GM12874 (cell line): ENCODE data around the gene CTNNA3.

Experiments
- TF ChIP-seq, protein P1 (sequence below): IDR thresholded peaks from 2 replicates; pipeline ENCODE4 v1.5.1; 2011; ENCODE audit warnings: low read depth, mild to moderate bottlenecking, control low read depth, low read length, moderate library complexity; ENCODE audit not compliant: insufficient read depth

CTNNA3 gene

DNA sequence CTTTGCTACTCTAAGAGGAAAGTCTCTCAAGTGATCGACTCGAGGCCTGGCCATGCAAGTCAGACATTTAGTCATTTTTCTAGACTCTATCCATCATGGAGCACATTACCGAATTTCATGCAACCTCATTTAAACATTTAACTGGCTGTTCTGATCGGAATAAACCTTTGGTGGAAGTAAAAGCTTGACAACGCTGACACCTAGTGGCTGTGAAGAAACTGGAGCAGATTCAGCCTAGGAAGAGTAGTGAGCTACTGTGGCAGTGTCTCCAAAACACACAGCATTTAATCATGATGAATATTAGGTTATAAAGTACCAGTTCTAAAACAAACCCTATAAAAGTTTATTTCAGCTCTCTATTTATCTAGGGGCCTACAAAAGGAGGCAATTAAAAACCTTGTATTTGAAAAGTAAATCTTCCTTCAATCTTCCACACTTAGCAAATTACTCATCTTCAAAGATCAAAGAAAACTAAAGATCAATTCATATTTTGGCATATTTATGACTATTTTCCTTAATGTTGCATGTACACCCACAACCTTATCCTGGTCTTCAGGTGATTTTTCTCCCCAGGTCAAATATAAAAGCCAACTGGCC, 175.0 kb downstream of the CTNNA3 start:
- TF ChIP-seq, protein P1, sequence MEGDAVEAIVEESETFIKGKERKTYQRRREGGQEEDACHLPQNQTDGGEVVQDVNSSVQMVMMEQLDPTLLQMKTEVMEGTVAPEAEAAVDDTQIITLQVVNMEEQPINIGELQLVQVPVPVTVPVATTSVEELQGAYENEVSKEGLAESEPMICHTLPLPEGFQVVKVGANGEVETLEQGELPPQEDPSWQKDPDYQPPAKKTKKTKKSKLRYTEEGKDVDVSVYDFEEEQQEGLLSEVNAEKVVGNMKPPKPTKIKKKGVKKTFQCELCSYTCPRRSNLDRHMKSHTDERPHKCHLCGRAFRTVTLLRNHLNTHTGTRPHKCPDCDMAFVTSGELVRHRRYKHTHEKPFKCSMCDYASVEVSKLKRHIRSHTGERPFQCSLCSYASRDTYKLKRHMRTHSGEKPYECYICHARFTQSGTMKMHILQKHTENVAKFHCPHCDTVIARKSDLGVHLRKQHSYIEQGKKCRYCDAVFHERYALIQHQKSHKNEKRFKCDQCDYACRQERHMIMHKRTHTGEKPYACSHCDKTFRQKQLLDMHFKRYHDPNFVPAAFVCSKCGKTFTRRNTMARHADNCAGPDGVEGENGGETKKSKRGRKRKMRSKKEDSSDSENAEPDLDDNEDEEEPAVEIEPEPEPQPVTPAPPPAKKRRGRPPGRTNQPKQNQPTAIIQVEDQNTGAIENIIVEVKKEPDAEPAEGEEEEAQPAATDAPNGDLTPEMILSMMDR = peak; percentile 71

DNA sequence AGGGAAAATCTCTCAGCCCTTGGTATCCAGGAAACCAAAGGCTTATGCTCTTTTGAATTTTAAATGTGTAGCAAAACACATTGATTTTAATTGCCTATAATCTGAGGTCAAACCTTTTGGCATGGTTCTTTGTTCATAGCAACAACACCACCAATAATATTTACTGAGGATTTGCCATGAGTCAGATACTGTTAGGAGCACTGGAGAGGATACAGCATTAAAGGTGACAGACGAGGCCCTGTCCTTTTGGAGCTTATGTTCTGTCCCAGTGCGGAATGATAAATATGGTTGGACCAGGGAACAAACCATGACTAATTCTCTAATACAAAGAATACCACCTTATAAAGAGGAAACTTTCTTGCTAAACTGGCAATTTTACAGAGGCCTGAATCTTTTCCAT, 176.6 kb downstream of the CTNNA3 start:
- TF ChIP-seq, protein P1 = no peak

DNA sequence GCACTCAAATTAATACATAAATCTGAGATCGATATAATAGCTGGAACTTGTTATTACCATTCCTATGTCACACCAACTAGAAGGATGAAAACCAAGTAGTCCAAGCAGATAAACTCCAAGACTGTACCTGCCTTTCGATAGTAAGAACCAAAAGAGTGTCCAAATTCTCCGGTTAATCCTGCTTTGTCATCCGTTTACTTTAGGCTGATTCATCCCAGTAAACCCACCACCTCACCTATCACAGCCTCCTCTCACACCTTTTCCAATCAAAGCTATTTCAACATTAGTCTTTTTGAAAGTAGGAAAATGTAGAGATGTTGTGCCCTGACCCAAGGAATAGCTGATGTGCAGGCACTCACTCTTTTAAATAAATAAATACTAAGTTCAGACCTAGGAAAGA, 177.2 kb downstream of the CTNNA3 start:
- TF ChIP-seq, protein P1 = no peak

DNA sequence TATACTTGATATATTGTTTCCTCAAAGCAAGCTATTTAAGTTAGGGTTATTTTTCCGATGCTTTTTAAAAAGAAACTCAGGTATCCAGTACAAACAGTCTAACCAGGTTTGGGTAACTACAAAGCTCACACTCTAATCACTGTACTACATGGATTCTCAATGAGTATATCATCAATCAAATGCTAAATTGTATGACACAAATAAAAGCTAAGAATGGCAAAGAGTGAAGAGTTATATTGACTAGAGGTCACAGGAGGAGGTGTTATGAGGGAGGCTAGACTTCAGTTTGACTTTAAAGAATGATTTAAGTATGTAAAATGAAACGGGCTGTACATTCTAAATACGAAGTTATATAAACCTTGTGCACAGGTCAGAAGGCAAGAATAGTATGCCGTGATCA, 178.0 kb downstream of the CTNNA3 start:
- TF ChIP-seq, protein P1 = no peak

DNA sequence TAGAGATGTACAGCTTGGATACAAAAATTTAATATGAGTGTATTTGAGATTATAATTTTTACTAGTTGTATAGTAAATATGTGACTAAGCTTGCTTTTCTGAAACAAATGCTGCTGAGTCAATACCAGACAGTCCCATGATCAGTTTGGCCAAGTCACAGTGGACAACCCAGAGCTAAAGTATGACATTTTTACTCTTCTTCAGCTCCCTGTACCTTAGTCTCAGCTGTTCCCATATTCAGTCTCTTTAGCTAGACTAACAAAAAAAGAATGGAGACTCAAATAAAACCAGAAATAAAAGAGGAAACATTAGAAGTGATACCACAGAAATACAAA, 189.3 kb downstream of the CTNNA3 start:
- TF ChIP-seq, protein P1 = no peak

DNA sequence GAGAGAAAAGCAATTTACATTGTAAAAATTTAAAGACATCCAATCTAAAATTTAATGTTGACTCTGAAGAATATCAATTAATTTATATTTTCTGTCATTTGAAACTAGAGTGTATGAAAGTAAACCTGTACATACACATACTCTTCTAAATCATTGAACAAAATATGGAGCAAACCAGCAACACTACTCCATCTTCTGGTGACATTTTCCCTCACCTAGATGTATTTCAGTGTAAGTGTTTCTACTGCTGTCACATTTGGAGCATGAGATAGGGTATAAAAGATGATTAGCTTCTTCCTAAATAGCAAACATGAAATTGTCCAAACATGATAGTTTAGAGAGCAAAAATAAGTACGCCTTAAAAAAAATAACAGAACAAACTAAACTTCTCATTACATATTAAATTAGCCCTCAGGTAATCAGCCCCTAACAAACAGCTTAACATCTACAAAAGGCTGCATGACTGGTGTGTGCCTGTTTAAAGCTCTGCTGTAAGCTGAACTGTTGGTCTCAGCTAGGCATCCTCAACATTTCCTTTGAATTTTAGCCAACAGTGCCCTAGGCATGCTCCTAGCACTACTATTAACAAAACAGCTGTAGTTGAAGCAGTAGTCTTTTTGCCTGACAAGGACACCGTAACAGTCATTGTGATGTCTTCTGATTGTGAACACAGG, 189.8 kb downstream of the CTNNA3 start:
- TF ChIP-seq, protein P1 = no peak

DNA sequence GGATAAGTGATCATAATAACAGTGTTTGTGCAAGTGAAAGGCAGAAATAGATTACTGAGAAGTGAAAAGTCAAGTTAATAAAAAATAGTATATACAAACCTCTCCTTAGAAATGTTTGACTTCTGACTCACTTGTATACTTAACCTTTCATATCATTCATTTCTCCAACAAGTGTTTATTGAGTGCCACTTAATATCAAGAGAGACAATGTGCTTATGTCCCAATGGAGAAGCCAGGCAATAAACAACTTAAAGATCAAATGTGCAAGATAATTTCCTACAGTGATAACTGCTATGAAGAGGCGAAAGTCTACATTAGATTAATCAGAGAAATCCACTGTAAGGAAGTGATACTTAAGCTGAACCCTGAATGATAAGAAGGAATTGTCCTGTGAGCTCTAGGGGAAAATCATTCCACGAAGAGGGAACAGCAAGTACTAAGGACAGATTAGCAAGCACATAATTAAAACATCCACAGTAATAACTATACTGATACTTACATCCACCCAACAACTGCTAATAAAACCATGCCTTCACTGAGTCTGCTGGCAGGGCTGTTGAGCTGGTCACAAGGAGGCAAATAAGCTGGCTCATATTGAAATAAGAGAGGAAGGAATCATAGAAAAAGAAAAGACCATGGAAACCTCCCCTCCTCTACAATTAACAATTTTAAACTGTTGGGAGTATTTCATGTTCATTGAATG, 203.5 kb downstream of the CTNNA3 start:
- TF ChIP-seq, protein P1 = no peak
